OCI-LY7 (cell line): ENCODE results near the gene CHST11. TPM values are rescaled to one million over a fixed set of nuclear protein-coding genes. Genes with fewer than 3 reads are reported as not detected.

Experiments
- BruUV-seq: library from RNA; stranded (reverse); fragments of 400-500 nt; replicated peaks from 2 replicates; lab custom pipeline; 2021; lab: Mats Ljungman, UMichigan
- CTCF ChIA-PET: fragments of 300-600 bp; sonication (Branson Sonifier 250); formaldehyde crosslinking; loops from one replicate; lab custom pipeline; 2022; ENCODE audit warnings: antibody characterized with exemption; ENCODE audit not compliant: unreplicated experiment; lab: Charles Lee
- POLR2A ChIA-PET: fragments of 300-600 bp; sonication (Branson Sonifier 250); formaldehyde crosslinking; loops from one replicate; lab custom pipeline; 2022; ENCODE audit warnings: antibody characterized with exemption; lab: Charles Lee
- DNase-seq: peaks from one replicate; pipeline ENCODE4 v3.0.0-alpha.2; 2015; ENCODE audit warnings: low spot score
- H2AFZ ChIP-seq: fragments of 200-600 bp; sonication (generic), shearing (Covaris generic); 2 replicates; pipeline ENCODE4 v1.6.1; 2014; ENCODE audit warnings: mild to moderate bottlenecking, antibody characterized with exemption, low read length, moderate library complexity
- H3K27ac ChIP-seq: fragments of 200-600 bp; sonication (generic); 2 replicates; pipeline ENCODE4 v1.5.1; 2014; ENCODE audit warnings: mixed run types, low read depth, mild to moderate bottlenecking, moderate library complexity, low read length, inconsistent platforms; ENCODE audit not compliant: poor library complexity, severe bottlenecking
- H3K36me3 ChIP-seq: fragments of 200-600 bp; sonication (generic); 2 replicates; pipeline ENCODE4 v1.6.1; 2014; ENCODE audit warnings: mild to moderate bottlenecking, antibody characterized with exemption, low read length, moderate library complexity, mixed read lengths; ENCODE audit not compliant: insufficient read depth
- H3K4me1 ChIP-seq: fragments of 200-600 bp; sonication (generic); 2 replicates; pipeline ENCODE4 v1.5.1; 2014; ENCODE audit warnings: mild to moderate bottlenecking, low read length; ENCODE audit not compliant: insufficient read depth, poor library complexity, severe bottlenecking
- H3K4me2 ChIP-seq: fragments of 200-600 bp; sonication (generic); 2 replicates; pipeline ENCODE4 v1.6.1; 2014; ENCODE audit warnings: mild to moderate bottlenecking, low read length
- H3K4me3 ChIP-seq: fragments of 200-600 bp; sonication (generic); 2 replicates; pipeline ENCODE4 v1.5.1; 2014; ENCODE audit warnings: mild to moderate bottlenecking, low read depth, low read length; ENCODE audit not compliant: poor library complexity, severe bottlenecking
- H3K79me2 ChIP-seq: fragments of 200-600 bp; sonication (generic); 2 replicates; pipeline ENCODE4 v1.6.1; 2016; ENCODE audit warnings: low read depth, mild to moderate bottlenecking, low read length, moderate library complexity, mixed read lengths; ENCODE audit not compliant: insufficient read depth
- H3K9me2 ChIP-seq: fragments of 200-600 bp; sonication (generic); 2 replicates; pipeline ENCODE4 v1.6.1; 2016; ENCODE audit warnings: mild to moderate bottlenecking, low read length, mixed read lengths; ENCODE audit not compliant: insufficient read depth
- H3K9me3 ChIP-seq: fragments of 200-600 bp; sonication (generic); 2 replicates; pipeline ENCODE4 v1.6.1; 2014; ENCODE audit warnings: mild to moderate bottlenecking, mixed run types, low read length, mixed read lengths
- H4K20me1 ChIP-seq: fragments of 200-600 bp; sonication (generic); 2 replicates; pipeline ENCODE4 v1.6.1; 2014; ENCODE audit warnings: mild to moderate bottlenecking, antibody characterized with exemption, low read length, moderate library complexity, mixed read lengths; ENCODE audit not compliant: insufficient read depth
- EZH2phosphoT487 ChIP-seq: fragments of 200-600 bp; sonication (generic); IDR thresholded peaks from 2 replicates; pipeline ENCODE4 v1.6.1; 2018; ENCODE audit warnings: low read depth, borderline replicate concordance, mild to moderate bottlenecking, mixed run types, antibody characterized with exemption, low read length, moderate library complexity, mixed read lengths
- intact Hi-C: fragments of 100-400 bp; cut with micrococcal nuclease; formaldehyde crosslinking; loops from one replicate; pipeline ENCODE4 v1.10.0; 2022; ENCODE audit not compliant: unreplicated experiment
- total RNA-seq, 2 experiments: library from RNA; depleted of rRNA in 1 of 2; stranded (reverse); fragments of >200 nt in 1 of 2; shearing (Covaris generic) in 1 of 2; gene quantifications; 2 replicates each; pipeline ENCODE4 v1.2.3, GENCODE V29; 2014 to 2022
- TF ChIP-seq, protein P1 (sequence below): fragments of 200-600 bp; sonication (generic); conservative IDR thresholded peaks from 2 replicates; pipeline ENCODE4 v1.5.1; 2014; ENCODE audit warnings: mild to moderate bottlenecking, antibody characterized with exemption, low read length, moderate library complexity, mixed read lengths

Gene CHST11
- total RNA-seq, 2 experiments from 2014 or later = 15.2 to 41.6 TPM

DNA sequence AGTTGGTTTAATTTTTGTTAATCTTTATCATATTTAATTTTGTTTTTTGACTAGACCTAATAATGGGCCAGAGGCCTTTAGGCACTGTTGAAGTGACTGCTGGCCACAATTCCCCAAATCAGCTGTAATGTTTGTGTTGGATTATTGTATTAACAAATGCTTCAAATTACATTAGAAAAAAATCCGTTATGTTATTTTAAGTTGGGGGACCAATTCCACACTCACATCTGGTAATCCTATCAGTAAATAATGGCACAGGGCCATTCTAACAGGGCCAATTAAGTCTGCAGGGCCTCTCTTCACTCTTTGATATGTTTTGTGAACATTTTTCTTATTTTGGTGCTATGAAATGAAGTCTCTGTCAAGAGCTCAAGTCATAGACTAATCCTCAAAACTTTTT, 39.6 kb downstream of the CHST11 start:
- Histone ChIP-seq H3K4me1 (peaks cover 61% of the 10 kb centered on the region), H3K9me2 (no peaks in the 10 kb centered on the region), H3K79me2 (peaks cover 45% of the 10 kb centered on the region; the same call in 1 of the 2 replicates), H4K20me1 (no peaks in the 10 kb centered on the region), H3K9me3 (no peaks in the 10 kb centered on the region), H3K36me3 (no peaks in the 10 kb centered on the region), H3K27ac (no peak overlapping the region), H2AFZ (no peak overlapping the region), H3K4me3 (no peak overlapping the region), H3K4me2 (no peak overlapping the region)
- intact Hi-C loops = no loop called here
- CTCF ChIA-PET = no interaction called here
- POLR2A ChIA-PET = no interaction called here
- no peak for TF ChIP-seq EZH2phosphoT487
- TF ChIP-seq, protein P1, sequence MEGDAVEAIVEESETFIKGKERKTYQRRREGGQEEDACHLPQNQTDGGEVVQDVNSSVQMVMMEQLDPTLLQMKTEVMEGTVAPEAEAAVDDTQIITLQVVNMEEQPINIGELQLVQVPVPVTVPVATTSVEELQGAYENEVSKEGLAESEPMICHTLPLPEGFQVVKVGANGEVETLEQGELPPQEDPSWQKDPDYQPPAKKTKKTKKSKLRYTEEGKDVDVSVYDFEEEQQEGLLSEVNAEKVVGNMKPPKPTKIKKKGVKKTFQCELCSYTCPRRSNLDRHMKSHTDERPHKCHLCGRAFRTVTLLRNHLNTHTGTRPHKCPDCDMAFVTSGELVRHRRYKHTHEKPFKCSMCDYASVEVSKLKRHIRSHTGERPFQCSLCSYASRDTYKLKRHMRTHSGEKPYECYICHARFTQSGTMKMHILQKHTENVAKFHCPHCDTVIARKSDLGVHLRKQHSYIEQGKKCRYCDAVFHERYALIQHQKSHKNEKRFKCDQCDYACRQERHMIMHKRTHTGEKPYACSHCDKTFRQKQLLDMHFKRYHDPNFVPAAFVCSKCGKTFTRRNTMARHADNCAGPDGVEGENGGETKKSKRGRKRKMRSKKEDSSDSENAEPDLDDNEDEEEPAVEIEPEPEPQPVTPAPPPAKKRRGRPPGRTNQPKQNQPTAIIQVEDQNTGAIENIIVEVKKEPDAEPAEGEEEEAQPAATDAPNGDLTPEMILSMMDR = no peak
- no peak for DNase-seq
- BruUV-seq = no TSS peak

DNA sequence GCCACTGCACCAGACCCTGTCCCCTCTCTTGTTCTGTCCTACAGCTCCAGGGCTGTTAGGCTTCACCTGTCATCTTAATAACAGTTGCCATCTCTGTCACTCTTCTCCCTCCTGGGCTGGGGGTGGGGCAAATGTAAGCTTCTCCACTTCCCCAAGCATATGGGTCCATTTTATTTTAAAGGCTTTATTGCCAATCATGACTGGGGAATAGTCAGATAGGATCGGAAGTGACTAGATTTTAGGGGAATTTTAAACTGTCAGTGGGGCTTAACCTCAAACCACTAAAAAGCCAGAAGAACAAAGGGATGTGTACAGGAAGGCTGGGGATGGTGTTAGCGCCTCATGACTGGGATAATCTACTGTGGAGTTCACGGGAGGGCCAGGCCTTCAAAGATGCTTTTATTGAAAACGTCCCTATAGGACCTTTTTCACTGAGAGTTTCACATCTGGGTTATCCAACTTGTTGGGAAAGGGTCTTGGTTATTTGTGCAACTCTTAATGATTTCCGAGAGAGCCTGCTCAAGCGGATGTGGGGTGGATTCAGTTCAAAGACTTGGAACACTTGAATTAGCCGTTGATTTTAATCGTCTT, 41.6 kb downstream of the CHST11 start:
- no peaks in the 10 kb centered on the region for H3K9me3 ChIP-seq
- H4K20me1 ChIP-seq = no peaks in the 10 kb centered on the region
- intact Hi-C loops = no loop called here
- peak overlapping the region; percentile 19; the same call in 1 of the 2 replicates for H3K4me2 ChIP-seq
- H3K36me3 ChIP-seq = no peaks in the 10 kb centered on the region
- H2AFZ ChIP-seq = no peak overlapping the region
- peaks cover 45% of the 10 kb centered on the region; the same call in 1 of the 2 replicates for H3K79me2 ChIP-seq
- peaks cover 74% of the 10 kb centered on the region for H3K4me1 ChIP-seq
- ChIA-PET POLR2A (no interaction called here), CTCF (no interaction called here)
- DNase-seq = no peak
- no peaks in the 10 kb centered on the region for H3K9me2 ChIP-seq
- BruUV-seq = no TSS peak
- H3K27ac ChIP-seq = no peak overlapping the region
- no peak for TF ChIP-seq EZH2phosphoT487
- TF ChIP-seq, protein P1 = no peak
- H3K4me3 ChIP-seq = no peak overlapping the region

DNA sequence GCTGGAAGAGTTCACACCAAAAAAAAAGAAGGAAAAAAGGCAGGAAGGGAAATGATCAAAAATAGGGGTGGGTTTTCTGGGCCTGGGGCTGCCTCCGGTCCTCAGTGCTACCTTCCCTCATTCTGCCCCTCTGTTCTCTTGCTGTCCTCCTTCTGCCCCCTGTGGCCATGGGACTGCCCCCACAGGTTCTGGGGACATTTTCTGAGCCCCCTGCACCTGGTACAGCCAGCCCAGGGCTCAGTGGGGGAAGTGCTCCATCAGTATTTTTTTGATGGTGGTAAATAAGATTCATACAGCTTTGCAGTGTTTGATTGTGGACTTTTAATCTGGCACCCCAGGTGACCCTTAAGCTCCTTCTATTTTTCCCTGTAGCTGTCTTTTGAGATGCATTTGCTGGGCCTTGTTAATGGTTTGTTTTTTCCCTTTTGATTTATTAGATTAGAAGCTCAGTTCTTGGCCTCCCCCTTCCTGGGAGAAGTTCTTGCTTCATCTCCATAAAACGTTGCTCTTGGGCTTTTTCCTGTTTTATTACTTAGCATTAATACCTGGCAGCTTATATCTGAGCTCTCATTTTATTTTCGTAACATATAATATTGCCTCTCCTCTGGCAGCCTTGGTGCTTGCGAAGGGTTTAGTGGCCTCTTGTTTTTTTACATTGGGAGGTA, 43.1 kb downstream of the CHST11 start:
- Histone ChIP-seq H4K20me1 (no peaks in the 10 kb centered on the region), H3K9me2 (no peaks in the 10 kb centered on the region)
- BruUV-seq = no TSS peak

More for the DNA sequence above, 43.1 kb downstream of the CHST11 start:
- H3K9me3 ChIP-seq = no peaks in the 10 kb centered on the region
- ChIA-PET CTCF (interaction anchor here (1.4 kb wide), 1 partner anchor 26 kb away, joined by 4 read pairs; no protein-coding TSS in a partner anchor), POLR2A (interaction anchor here (0.6 to 1.4 kb wide), 7 partner anchors 9 to 208 kb away, joined by 3 to 5 read pairs (median 4); no protein-coding TSS in a partner anchor)
- no peaks in the 10 kb centered on the region for H3K36me3 ChIP-seq
- TF ChIP-seq EZH2phosphoT487 = no peak
- TF ChIP-seq, protein P1 = no peak
- H2AFZ ChIP-seq = no peak overlapping the region
- intact Hi-C loops = no loop called here
- peaks cover 60% of the 10 kb centered on the region; the same call in 1 of the 2 replicates for H3K79me2 ChIP-seq
- peak overlapping the region; percentile 35 for H3K4me2 ChIP-seq
- no peak overlapping the region for H3K27ac ChIP-seq
- no peak for DNase-seq
- no peak overlapping the region for H3K4me3 ChIP-seq
- H3K4me1 ChIP-seq = peaks cover 89% of the 10 kb centered on the region
